ENCODE data around the gene ZNF157.

Gene ZNF157

DNA sequence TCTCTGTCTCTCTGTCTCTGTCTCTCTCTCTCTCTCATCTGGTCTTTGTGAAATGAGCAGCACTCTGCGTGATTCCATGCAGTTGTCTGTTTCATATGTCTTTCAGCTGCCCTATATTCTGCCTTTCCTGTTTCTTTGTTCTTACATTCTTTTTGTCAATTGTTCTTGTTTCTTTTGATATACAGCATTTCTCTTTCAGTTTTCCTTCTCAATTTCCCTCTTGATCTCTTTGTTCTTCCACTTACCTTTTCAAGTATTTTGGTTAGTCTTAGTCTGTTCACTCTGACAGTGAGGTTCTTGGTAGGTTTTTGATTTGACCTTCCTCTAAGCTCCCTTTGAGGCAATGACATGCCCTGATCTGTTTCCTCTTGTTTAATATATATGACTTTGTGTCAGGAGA lies 20.4 kb downstream of the ZNF157 start:
- Mint-ChIP-seq H3K27ac (no peak overlapping the region), H3K9me3 (no peaks in the 10 kb centered on the region), H3K4me1 (peaks cover 12% of the 10 kb centered on the region), H3K36me3 (ENCODE audit: low read depth) (no peaks in the 10 kb centered on the region), H3K27me3 (no peaks in the 10 kb centered on the region), H3K4me3 (no peak overlapping the region)
- no peak for DNase-seq
- no peak for ATAC-seq

DNA sequence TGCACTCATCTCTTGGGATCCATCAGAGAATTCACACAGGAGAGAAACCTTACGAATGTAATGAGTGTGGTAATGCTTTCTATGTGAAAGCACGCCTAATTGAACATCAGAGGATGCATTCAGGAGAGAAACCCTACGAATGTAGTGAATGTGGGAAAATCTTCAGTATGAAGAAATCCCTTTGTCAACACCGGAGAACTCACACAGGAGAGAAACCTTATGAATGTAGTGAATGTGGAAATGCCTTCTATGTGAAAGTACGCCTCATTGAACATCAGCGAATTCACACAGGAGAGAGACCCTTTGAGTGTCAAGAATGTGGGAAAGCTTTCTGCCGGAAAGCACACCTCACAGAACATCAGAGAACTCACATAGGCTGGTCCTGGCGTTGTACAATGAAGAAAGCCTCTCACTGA lies 42.8 kb downstream of the ZNF157 start:
- H3K27ac Mint-ChIP-seq: no peak overlapping the region
- peaks cover 20% of the 10 kb centered on the region for H3K9me3 Mint-ChIP-seq
- no peaks in the 10 kb centered on the region for H3K4me1 Mint-ChIP-seq
- no peaks in the 10 kb centered on the region for H3K27me3 Mint-ChIP-seq
- H3K36me3 Mint-ChIP-seq (ENCODE audit: low read depth): peaks cover 34% of the 10 kb centered on the region
- H3K4me3 Mint-ChIP-seq: no peak overlapping the region
- ATAC-seq (no peak), DNase-seq (no peak)

DNA sequence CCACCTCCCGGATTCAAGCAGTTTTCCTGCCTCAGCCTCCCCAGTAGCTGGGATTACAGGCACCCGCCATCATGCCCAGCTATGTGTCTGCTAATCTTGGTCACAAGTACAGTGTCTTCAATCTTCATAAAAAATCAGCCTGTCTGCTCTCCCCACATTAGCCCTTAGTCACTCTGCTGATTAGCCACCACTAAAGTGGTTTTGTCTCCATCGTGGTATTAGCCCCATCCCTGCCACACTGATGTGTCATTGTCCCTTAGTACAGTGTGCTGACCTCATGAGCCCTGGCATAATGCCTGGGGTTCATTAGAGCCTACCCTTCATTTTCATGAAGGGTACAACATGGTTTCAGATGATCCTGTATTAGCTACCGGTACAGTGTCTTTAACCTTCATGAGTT lies 49.9 kb downstream of the ZNF157 start:
- ATAC-seq: no peak
- H3K4me3 Mint-ChIP-seq: no peak overlapping the region
- DNase-seq: no peak
- no peaks in the 10 kb centered on the region for H3K36me3 Mint-ChIP-seq (ENCODE audit: low read depth)
- H3K9me3 Mint-ChIP-seq: peaks cover 9% of the 10 kb centered on the region
- H3K27ac Mint-ChIP-seq: no peak overlapping the region
- no peaks in the 10 kb centered on the region for H3K4me1 Mint-ChIP-seq
- H3K27me3 Mint-ChIP-seq: no peaks in the 10 kb centered on the region

DNA sequence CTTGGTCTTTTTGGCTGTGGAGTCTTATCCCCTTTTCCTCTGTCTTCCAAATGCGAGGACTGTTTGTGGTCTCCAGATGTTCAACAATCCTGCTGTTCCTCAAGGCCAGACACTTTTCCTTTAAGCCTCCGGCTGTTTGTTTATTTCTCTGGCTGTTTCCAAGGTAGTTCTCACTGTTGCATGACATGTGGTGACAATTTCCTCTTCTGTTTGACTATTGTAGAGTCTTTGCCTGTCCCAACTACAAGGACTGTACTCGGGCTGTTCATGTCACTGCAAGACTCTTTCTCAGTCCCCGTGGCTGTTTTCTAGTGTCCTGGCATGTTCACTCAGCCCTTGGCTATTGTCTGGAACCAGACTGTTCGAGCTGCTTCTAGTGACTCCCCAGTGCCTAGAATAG lies 50.6 kb downstream of the ZNF157 start:
- peaks cover 6% of the 10 kb centered on the region for H3K9me3 Mint-ChIP-seq
- no peak for ATAC-seq
- H3K27ac Mint-ChIP-seq: no peak overlapping the region
- DNase-seq: no peak
- no peaks in the 10 kb centered on the region for H3K27me3 Mint-ChIP-seq
- no peaks in the 10 kb centered on the region for H3K4me1 Mint-ChIP-seq
- H3K36me3 Mint-ChIP-seq (ENCODE audit: low read depth): no peaks in the 10 kb centered on the region
- no peak overlapping the region for H3K4me3 Mint-ChIP-seq

DNA sequence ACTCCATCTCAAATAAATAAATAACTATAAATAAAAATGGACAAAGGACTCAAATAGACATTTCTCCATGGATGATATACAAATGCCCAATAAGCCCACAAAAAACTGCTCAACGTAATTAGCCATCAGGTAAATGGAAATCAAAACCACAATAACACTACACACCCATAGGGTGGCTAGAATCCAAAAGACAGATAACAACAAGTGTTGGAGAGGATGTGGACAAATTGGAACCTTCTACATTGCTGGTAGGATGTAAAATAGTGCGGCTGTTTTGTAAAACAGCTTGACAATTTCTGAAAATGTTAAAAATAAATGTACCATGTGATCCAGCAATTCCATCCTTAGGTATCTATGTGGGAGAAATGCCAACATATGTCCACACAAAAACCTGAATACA lies 52.1 kb downstream of the ZNF157 start:
- Mint-ChIP-seq H3K4me3 (no peak overlapping the region), H3K36me3 (ENCODE audit: low read depth) (no peaks in the 10 kb centered on the region), H3K9me3 (peaks cover 6% of the 10 kb centered on the region), H3K27me3 (no peaks in the 10 kb centered on the region), H3K4me1 (no peaks in the 10 kb centered on the region), H3K27ac (no peak overlapping the region)
- DNase-seq (no peak), ATAC-seq (no peak)

DNA sequence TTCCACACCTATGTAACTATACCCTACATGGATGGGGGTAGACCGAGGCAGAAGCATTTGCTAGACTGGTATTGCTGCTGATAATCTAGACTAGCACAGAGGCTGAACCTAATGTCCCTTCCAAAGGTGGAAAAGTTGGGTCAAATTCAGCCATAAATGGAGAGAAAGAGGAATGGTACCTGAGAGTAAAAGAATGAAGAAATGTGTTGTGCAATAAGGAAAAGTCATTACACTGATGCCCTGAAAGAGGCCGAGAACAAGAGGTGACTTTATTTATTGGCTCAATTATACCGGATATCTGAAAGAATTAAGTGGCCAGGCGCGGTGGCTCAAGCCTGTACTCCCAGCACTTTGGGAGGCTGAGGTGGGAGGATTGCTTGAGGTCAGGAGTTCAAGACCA lies 60.5 kb downstream of the ZNF157 start:
- H3K27ac Mint-ChIP-seq: no peak overlapping the region
- H3K4me1 Mint-ChIP-seq: no peaks in the 10 kb centered on the region
- no peak overlapping the region for H3K4me3 Mint-ChIP-seq
- no peaks in the 10 kb centered on the region for H3K9me3 Mint-ChIP-seq
- ATAC-seq: no peak
- DNase-seq: no peak
- H3K27me3 Mint-ChIP-seq: no peaks in the 10 kb centered on the region
- no peaks in the 10 kb centered on the region for H3K36me3 Mint-ChIP-seq (ENCODE audit: low read depth)

DNA sequence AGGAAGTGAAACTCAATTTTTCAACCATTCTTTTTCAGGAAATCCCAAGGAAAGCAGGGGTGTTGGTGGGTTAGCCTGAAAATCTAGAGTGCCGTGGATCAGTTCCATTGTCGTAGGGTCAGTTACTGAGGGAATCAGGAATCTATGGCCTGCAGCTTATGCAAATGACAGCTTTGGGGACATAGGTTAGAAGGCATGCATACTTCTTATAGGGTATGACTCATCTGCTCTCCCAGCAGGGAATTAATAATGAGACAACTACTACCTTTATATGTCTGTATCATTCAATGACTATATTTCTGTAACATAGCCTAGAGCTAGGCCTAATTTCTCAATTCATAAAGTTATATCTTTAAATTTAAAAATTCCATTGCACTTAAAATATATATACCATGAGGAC lies 76.1 kb downstream of the ZNF157 start:
- Mint-ChIP-seq H3K9me3 (peaks cover 36% of the 10 kb centered on the region), H3K4me1 (no peaks in the 10 kb centered on the region), H3K27me3 (no peaks in the 10 kb centered on the region), H3K4me3 (no peak overlapping the region), H3K27ac (no peak overlapping the region), H3K36me3 (ENCODE audit: low read depth) (peaks cover 55% of the 10 kb centered on the region)
- no peak for DNase-seq
- no peak for ATAC-seq

DNA sequence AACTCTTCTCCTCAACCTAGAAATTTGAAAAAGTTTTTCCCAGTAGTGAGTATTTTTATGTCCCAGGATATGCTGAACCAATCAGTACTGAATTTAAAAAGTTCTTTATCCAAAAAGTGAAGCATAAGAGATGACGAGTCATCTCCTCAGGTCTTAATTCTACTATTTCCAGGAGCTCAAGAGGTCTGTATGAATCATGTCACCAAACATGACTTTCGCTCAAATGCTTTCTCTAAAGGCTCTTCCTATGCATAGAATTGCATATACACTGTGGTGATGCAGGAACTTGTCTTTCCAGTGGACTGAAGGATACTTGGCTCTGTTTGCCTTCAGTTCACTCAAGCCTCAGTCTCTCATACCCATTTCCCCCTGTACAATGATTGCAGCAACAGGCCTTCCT lies 76.6 kb downstream of the ZNF157 start:
- no peak for ATAC-seq
- Mint-ChIP-seq H3K27me3 (no peaks in the 10 kb centered on the region), H3K9me3 (peaks cover 36% of the 10 kb centered on the region), H3K27ac (no peak overlapping the region), H3K4me3 (no peak overlapping the region), H3K36me3 (ENCODE audit: low read depth) (peaks cover 58% of the 10 kb centered on the region), H3K4me1 (no peaks in the 10 kb centered on the region)
- DNase-seq: no peak

DNA sequence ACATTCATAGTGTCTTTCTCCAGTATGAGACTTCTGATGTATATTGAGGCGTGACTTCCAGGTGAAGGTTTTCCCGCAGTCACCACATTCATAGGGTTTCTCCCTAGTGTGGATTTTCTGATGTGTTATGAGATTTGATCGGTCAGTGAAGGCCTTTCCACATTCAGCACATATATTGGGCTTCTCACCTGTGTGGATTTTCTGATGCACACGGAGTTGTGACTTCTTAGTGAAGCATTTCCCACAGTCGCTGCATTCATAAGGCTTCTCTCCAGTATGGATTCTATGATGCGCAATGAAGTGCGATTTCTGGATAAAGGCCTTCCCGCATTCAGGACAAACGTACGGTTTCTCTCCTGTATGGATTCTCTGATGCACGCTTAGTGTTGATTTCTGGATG lies 77.2 kb downstream of the ZNF157 start:
- ATAC-seq (no peak), DNase-seq (no peak)
- no peak overlapping the region for H3K27ac Mint-ChIP-seq
- peaks cover 36% of the 10 kb centered on the region for H3K9me3 Mint-ChIP-seq
- H3K4me3 Mint-ChIP-seq: no peak overlapping the region
- H3K4me1 Mint-ChIP-seq: no peaks in the 10 kb centered on the region
- no peaks in the 10 kb centered on the region for H3K27me3 Mint-ChIP-seq
- peaks cover 65% of the 10 kb centered on the region for H3K36me3 Mint-ChIP-seq (ENCODE audit: low read depth)

DNA sequence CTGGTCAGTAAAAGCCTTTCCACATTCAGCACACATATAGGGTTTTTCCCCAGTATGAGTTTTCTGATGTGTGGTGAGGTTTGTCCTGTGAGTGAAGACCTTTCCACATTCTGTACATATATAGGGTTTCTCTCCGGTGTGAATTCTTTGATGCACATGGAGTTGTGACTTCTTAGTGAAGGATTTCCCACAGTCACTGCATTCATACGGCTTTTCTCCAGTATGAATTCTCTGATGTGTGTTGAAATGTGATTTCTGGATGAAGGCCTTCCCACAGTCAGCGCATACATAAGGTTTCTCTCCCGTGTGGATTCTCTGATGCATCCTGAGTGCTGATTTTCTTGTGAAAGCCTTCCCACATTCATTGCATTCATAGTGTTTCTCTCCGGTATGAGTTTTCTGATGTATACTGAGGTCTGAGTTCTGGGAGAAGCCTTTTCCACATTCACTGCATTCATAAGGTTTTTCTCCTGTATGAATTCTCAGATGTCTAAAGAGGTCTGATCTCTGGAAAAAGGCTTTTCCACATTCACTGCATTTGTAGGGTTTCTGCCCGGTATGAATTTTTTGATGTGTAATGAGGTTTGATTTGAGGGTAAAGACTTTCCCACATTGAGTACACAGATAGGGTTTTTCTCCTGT lies 77.9 kb downstream of the ZNF157 start:
- peaks cover 36% of the 10 kb centered on the region for H3K9me3 Mint-ChIP-seq

DNA sequence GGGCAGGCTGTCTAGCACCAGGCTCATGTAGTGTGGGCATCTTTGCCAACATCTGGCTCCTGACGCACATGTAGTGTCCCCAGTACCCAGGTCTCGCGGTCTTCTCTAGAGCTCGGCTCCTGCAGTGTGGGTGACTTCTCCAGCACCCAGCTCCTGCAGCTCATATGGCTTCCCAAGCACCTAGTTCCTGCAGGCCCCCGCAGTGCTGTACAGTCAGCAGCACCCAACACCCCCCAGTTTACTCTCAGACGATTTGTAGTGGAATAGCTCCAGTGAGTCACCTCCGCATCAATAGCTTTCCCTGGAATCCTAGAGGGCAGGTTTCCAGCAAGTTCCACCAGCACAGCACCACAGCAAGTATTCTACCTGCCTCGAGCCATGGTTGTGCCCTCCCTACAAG lies 81.7 kb downstream of the ZNF157 start:
- DNase-seq (no peak), ATAC-seq (no peak)
- Mint-ChIP-seq H3K27me3 (no peaks in the 10 kb centered on the region), H3K27ac (no peak overlapping the region), H3K9me3 (peaks cover 24% of the 10 kb centered on the region), H3K36me3 (ENCODE audit: low read depth) (peaks cover 80% of the 10 kb centered on the region), H3K4me1 (peaks cover 1% of the 10 kb centered on the region), H3K4me3 (no peak overlapping the region)

More for the DNA sequence above, 77.9 kb downstream of the ZNF157 start:
- Mint-ChIP-seq H3K27me3 (no peaks in the 10 kb centered on the region), H3K4me3 (no peak overlapping the region), H3K36me3 (ENCODE audit: low read depth) (peaks cover 71% of the 10 kb centered on the region), H3K27ac (no peak overlapping the region), H3K4me1 (no peaks in the 10 kb centered on the region)
- ATAC-seq (no peak), DNase-seq (no peak)

DNA sequence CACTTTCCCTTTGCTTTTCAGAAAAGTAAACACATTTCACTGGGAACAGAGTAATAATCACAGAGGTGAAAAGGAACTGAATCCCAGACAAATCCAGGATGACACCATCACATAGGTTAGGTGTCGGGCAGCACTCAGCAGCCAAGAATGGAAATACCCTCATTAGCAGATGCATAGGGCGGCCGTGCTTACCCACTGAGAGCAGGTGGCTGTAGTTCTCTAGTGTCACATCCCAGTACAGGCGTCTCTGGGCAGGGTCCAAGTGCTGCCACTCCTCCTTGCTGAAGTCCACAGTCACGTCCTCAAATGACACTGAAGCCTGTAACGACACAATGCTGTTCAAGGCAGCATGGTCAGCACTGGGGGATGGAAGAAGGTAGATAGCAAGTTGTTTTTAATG lies 85.7 kb downstream of the ZNF157 start:
- ATAC-seq (no peak), DNase-seq (no peak)
- Mint-ChIP-seq H3K9me3 (no peaks in the 10 kb centered on the region), H3K27ac (no peak overlapping the region), H3K36me3 (ENCODE audit: low read depth) (peaks cover 54% of the 10 kb centered on the region), H3K4me3 (no peak overlapping the region), H3K27me3 (no peaks in the 10 kb centered on the region), H3K4me1 (peaks cover 3% of the 10 kb centered on the region)

DNA sequence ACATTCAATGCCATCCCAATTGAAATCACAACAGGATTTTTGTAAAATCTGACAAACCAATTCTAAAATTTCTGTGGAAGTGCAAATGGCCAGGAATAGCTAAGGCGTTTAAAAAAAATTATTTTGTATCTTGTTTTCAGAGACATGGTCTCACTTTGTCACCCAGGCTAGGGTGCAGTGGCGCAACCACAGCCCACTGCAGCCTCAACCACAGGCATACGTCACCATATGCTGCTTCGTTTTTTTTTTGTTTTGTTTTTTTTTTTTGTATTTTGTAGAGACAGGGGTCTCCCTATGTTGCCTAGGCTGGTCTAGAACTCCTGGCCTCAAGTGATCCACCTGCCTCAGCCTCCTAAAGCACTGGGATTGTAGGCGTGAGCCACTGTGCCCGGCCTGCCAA lies 88.2 kb downstream of the ZNF157 start:
- Mint-ChIP-seq H3K27ac (no peak overlapping the region), H3K36me3 (ENCODE audit: low read depth) (peaks cover 46% of the 10 kb centered on the region)
- no peak for ATAC-seq

DNA sequence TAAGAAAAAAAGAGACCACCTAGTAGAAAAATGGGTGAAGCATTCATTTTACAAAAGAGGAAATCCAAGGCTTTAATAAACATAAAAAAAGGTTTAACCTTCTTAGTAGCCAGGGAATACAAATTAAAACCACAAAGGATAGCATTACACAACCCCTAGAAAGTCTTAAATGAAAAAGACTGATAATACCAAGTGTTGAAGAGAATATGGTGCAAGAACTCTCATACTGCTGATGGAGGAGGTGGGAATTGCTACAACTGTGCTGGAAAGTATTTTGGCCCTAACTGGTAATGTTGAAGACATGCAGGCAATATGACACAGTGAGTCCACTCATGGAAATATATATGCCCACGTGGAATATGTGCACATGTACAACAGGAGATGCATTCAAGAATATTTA lies 90.2 kb downstream of the ZNF157 start:
- ATAC-seq: no peak
- Mint-ChIP-seq H3K4me3 (no peak overlapping the region), H3K9me3 (no peaks in the 10 kb centered on the region), H3K27ac (no peak overlapping the region), H3K4me1 (peaks cover 3% of the 10 kb centered on the region), H3K36me3 (ENCODE audit: low read depth) (peaks cover 43% of the 10 kb centered on the region), H3K27me3 (no peaks in the 10 kb centered on the region)
- no peak for DNase-seq

More for the DNA sequence above, 88.2 kb downstream of the ZNF157 start:
- Mint-ChIP-seq H3K4me3 (no peak overlapping the region), H3K9me3 (no peaks in the 10 kb centered on the region), H3K4me1 (peaks cover 3% of the 10 kb centered on the region), H3K27me3 (no peaks in the 10 kb centered on the region)
- DNase-seq: no peak
